Sigmoid colon (tissue), 3 donors: ENCODE measurements around the gene LILRB4.

Source experiments
- POLR2A ChIP-seq, 2 donors: fragments of 450-650 bp; IDR thresholded peaks; one replicate each; pipeline ENCODE4 v1.6.1; 2016; ENCODE audit warnings: antibody characterized with exemption in 2 of 2, mild to moderate bottlenecking in 2 of 2, moderate library complexity in 2 of 2
- TF ChIP-seq, protein P1 (sequence below), 4 experiments: fragments of 450-650 bp in 3 of 4; fragments of 200-600 bp in 1 of 4; IDR thresholded peaks; one replicate each; pipeline ENCODE4 v1.5.1; 2016 to 2019; ENCODE audit warnings: antibody characterized with exemption in 4 of 4, mild to moderate bottlenecking in 3 of 4, moderate library complexity in 2 of 4

DNA sequence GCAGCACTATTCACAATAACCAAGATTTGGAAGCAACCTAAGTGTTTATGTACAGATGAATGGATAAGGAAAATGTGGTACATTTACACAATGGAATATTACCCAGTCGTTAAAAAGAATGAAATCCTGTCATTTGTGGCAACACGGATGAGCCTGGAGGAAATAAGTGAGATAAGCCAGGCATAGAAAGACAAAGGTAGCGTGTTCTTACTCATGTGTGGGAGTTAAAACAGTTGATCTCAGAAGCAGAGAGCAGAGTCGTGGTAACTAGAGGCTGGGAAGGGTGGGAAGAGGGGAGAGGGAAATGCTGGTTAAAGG lies 29.5 kb downstream of the LILRB4 start:
- no peak for TF ChIP-seq POLR2A (IDR thresholded peaks at IDR 0.05)
- TF ChIP-seq, protein P1, sequence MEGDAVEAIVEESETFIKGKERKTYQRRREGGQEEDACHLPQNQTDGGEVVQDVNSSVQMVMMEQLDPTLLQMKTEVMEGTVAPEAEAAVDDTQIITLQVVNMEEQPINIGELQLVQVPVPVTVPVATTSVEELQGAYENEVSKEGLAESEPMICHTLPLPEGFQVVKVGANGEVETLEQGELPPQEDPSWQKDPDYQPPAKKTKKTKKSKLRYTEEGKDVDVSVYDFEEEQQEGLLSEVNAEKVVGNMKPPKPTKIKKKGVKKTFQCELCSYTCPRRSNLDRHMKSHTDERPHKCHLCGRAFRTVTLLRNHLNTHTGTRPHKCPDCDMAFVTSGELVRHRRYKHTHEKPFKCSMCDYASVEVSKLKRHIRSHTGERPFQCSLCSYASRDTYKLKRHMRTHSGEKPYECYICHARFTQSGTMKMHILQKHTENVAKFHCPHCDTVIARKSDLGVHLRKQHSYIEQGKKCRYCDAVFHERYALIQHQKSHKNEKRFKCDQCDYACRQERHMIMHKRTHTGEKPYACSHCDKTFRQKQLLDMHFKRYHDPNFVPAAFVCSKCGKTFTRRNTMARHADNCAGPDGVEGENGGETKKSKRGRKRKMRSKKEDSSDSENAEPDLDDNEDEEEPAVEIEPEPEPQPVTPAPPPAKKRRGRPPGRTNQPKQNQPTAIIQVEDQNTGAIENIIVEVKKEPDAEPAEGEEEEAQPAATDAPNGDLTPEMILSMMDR (IDR thresholded peaks at IDR 0.05), result no peak
